ES-I3 (cell line): ENCODE data around the gene AP3S1.
"Not testable (repeated sequence)": the region's sequence is repeated elsewhere in the genome, so short reads cannot be mapped to it uniquely, and the experiment has no call there.

Experiments
- H3K36me3 ChIP-seq: 2 replicates; pipeline ENCODE4 v1.6.1; 2013; ENCODE audit warnings: mild to moderate bottlenecking, low read length, control low read depth, moderate library complexity; ENCODE audit not compliant: insufficient read depth
- H3K4me1 ChIP-seq: 2 replicates; pipeline ENCODE4 v1.6.1; 2013; ENCODE audit warnings: mild to moderate bottlenecking, control low read depth, low read length; ENCODE audit not compliant: insufficient read depth
- H3K9ac ChIP-seq: 2 replicates; pipeline ENCODE4 v1.6.1; 2013; ENCODE audit warnings: low read depth, mild to moderate bottlenecking, low read length, moderate library complexity
- H3K9me3 ChIP-seq: 2 replicates; pipeline ENCODE4 v1.6.1; 2013; ENCODE audit warnings: mild to moderate bottlenecking, low read length, moderate library complexity; ENCODE audit not compliant: control insufficient read depth, insufficient read depth

AP3S1 gene

DNA sequence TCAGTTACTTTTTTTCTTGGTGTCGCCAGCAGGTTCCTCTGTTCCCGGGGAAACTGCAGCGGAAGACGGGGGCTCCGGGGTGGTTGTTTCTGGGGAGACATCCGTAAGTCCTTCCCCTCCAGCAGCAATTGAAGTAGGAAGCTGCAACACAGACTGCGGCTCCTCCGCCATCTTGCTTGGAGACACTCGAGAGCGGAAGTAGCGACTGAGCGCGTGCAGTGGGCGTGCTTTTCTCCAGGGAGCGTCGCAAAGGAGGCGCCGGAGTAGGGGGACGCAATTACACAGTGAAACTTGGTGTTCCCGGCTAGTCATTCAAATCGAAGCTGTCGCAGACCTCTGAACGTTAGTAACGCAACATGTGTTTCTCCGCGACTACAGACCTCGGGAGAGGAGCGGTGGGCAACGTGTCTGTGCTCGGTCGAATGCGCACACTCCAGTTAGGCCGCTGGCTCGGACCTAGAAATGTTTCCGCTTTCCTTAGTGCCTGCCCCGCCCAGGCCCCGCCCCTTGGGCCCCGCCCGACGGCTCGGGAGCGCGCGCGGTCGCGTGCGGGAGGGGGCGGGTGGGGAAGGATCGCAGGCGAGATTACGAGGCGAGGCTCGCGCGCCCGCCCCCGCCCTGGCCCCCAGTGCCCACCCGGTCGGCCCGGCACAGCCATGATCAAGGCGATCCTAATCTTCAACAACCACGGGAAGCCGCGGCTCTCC, at the start of gene AP3S1, which contains the start of gene ATG12:
Gene AP3S1 (plus strand): TSS at position 554 of the 707 bp plus-strand sequence. CDS start 103 bp downstream, at position 657.
Gene ATG12 (minus strand): TSS at position 184 of the 707 bp plus-strand sequence. CDS start 13 bp downstream, at position 171.
- Histone ChIP-seq H3K4me1 (peaks cover 9% of the 10 kb centered on the region), H3K9ac (peak within 1 kb of the TSS; percentile 82), H3K36me3 (peaks cover 6% of the 10 kb centered on the region; the same call in 1 of the 2 replicates), H3K9me3 (no peaks in the 10 kb centered on the region)

DNA sequence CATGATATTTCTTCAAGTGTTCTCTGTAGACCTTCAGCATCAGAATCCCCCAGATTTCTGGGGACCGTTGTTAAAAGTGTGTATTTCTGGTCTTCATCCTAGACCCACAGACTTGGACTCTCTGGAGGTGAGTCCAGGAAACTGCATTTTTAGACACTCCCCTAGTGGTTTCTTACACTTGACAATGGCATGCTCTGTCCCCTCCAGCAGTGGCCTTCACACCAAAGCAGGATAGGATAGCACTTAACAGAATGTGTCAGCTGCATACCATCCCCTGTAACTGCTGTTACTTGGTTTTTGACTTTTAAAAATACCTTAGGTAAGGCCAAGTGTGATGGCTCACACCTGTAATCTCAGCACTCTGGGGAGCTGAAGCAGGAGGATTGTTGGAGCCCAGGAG, 46.0 kb upstream of the AP3S1 start:
- H3K9ac ChIP-seq: no peak overlapping the region
- no peaks in the 10 kb centered on the region for H3K4me1 ChIP-seq
- no peaks in the 10 kb centered on the region for H3K9me3 ChIP-seq
- H3K36me3 ChIP-seq: no peaks in the 10 kb centered on the region

DNA sequence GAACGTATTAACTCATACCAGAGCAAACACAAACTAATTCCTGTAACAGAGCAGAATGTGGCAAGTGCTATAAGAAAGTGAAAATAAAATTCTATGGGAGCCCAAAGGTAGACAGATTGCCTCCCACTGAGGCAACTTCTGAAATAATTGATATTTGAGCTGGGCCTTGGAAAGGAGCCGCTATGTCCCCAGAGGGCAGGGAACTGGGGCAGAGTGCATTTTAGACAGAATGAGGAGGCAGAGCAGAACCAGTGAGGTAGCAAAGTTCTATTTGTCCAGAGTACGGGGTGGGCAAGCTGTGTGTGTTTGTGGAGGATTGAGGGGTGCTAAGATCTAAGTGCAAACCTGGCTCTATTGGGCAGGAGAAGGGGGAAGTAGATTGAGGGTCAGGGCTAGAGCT, 45.1 kb upstream of the AP3S1 start:
- H3K4me1 ChIP-seq: no peaks in the 10 kb centered on the region
- no peak overlapping the region for H3K9ac ChIP-seq
- no peaks in the 10 kb centered on the region for H3K9me3 ChIP-seq
- H3K36me3 ChIP-seq: no peaks in the 10 kb centered on the region

DNA sequence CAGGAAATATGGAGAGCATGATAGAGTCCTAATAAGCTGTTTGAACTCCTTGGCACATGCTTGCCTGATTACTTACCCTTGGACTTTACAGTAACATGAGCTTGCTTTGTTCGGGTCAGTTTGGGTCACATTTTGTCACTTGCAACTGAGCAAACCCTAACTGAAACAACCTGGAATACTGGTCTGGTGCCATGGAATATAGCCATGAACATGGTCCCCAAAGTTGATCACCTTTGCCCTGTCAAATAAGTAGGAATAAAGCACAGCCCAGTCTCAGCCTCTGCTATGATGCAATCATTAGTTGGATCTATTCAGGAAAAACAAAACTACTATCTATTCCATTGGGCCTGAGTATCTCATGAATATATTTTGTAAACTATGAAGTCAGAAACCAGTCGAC, 43.5 kb upstream of the AP3S1 start:
- no peaks in the 10 kb centered on the region for H3K9me3 ChIP-seq
- H3K4me1 ChIP-seq: no peaks in the 10 kb centered on the region
- H3K9ac ChIP-seq: no peak overlapping the region

DNA sequence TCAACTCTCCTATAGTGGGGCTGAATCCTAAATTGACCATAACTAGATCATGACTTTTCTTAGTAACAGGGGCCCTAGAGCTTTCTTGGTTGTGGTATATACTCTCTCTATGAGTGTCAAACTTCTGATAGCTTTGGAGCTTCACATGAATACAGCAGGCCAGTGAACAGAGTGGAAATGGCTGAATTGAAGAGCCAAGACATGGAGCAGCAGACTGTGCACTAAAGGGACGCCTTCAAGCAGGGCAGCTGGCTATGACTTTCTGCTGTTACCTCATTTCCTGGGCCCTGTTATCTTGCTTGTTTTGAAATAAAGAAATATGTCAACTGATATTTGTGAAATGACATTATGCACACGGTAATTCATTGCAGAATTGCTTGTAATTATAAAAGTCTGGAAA, 41.6 kb upstream of the AP3S1 start:
- Histone ChIP-seq H3K9me3 (no peaks in the 10 kb centered on the region), H3K36me3 (no peaks in the 10 kb centered on the region), H3K4me1 (no peaks in the 10 kb centered on the region), H3K9ac (no peak overlapping the region)

More for the DNA sequence above, 43.5 kb upstream of the AP3S1 start:
- no peaks in the 10 kb centered on the region for H3K36me3 ChIP-seq

DNA sequence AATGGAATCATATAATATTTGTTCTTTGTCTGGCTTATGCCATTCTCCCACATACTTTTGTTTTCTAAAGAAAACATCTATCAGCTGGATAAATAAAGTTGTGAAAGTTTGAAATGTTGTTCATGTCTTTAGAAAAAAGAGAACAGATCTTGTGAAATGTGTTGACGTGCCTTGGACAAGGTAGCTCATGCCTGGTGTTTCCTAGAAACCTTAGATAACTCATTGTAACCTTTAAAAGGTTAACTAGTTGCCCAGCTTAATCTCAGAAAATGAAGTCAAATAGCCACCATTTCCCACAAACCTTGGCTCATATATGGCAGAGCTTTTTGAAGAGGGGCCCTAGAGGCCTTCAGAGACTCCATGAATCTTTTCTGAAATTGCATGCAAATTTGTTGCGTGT, 40.6 kb upstream of the AP3S1 start:
- Histone ChIP-seq H3K4me1 (no peaks in the 10 kb centered on the region), H3K9me3 (no peaks in the 10 kb centered on the region), H3K9ac (no peak overlapping the region), H3K36me3 (no peaks in the 10 kb centered on the region)

DNA sequence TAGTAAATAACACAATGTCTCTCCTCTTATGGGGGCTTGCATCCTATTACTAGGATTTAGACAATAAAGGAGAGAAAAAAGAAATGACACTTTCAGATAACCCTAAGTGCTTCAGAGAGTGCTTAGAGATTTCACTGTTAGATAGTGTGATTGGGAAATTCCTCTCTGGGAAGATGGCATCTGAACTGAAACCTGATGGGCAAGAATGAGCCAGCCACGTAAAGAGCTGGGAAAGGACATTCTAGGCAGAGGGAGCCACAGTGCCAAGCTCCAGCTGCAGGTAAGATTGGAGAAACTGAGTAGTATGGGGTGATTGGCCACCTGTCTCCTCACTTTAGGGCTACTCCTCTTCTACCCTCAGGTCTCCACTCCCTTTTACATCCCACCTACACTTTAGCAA, 39.8 kb upstream of the AP3S1 start:
- no peaks in the 10 kb centered on the region; the same call in 1 of the 2 replicates for H3K4me1 ChIP-seq
- H3K36me3 ChIP-seq: no peaks in the 10 kb centered on the region
- H3K9me3 ChIP-seq: no peaks in the 10 kb centered on the region
- H3K9ac ChIP-seq: no peak overlapping the region

DNA sequence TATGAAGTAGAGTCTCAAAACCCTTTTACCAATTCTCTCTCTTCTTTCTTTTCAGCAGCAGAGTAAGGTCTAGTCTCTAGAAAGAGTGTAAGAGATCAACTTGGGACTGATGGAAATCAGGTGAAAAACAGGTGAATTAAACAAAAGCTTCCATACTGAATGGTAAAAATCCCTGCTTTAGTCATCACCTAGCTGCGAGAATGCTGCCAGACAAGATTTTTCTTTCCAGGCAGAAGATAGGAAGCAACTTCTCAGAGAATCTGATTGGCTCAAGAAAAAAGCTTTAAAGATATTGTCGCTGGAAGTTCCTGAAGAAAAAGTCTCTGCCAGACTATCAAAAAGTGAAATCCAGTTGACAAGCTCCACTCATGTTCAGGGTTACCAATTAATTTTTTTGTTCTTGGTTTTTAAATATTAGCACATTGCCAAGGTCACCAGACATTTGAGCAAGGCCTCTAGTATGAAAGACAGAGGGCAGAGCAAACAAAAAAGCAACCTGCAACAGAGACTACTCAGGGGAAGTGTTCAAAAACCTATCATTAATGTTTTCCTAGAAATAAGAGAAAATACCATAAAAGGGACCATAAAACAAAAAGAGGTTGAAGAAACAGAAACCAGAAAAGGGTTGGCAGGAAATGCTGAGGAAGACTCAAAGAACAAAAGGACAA, 34.6 kb upstream of the AP3S1 start:
- Histone ChIP-seq H3K36me3 (no peaks in the 10 kb centered on the region; the same call in 1 of the 2 replicates), H3K9me3 (no peaks in the 10 kb centered on the region), H3K9ac (no peak overlapping the region), H3K4me1 (no peaks in the 10 kb centered on the region; the same call in 1 of the 2 replicates)

DNA sequence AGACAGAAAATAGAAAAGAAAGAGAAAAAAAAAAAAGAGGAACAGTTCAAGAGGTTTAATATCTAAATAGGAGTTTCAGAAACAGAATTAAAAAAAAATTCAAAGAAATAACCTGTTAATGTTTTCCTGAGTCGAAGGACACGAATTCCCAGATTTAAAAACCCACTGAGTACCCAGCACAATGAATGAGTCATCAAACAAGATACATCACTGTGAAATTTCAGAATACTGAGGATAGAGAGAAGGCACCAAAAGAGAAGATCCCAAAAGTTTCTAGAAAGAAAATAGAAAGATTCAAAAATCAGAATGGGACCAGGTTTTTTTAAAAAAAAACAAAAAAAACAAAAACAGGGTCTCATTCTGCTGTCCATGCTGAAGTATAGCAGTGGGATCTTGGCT, 34.1 kb upstream of the AP3S1 start:
- Histone ChIP-seq H3K36me3 (no peaks in the 10 kb centered on the region; the same call in 1 of the 2 replicates), H3K9ac (no peak overlapping the region), H3K4me1 (no peaks in the 10 kb centered on the region; the same call in 1 of the 2 replicates), H3K9me3 (no peaks in the 10 kb centered on the region)

DNA sequence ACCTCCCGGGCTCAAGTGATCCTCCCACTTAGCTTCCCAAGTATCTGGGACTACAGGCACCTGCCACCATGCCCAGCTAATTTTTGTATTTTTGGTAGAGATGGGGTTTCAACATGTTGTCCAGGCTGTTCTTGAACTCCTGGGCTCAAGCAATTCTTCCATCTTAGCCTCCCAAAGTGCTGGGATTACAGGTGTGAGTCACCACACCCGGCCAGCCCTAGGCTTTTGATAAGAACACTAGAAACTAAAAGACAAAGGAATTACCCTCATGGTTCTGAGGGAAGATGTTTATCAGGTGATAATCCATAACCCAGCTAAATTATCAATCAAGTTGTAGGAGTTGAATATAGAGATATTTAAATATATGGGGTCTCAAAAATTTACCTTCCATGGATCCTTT, 33.7 kb upstream of the AP3S1 start:
- H3K9me3 ChIP-seq, H3K36me3 ChIP-seq, H3K9ac ChIP-seq, H3K4me1 ChIP-seq: not testable (repeated sequence)

DNA sequence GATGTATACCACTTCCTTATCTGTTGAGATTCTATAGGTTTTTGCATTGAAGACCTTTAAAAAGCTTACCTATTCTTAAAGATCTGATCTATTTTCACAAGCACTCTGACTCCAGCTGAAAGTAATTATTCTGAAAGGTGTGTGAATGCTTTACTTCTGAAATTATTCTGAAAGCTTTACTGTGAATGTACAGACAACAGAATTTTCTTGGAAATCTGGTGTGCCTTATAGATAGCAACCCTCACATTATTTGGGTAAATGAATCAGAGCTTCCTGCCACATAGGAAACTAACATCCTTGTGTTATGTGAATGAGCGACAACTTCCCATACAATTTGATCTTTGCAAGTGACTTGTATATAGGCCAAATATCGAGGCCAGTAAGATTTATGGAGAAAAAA, 31.8 kb upstream of the AP3S1 start:
- H3K9ac ChIP-seq: no peak overlapping the region
- no peaks in the 10 kb centered on the region; the same call in 1 of the 2 replicates for H3K36me3 ChIP-seq
- H3K9me3 ChIP-seq: no peaks in the 10 kb centered on the region
- H3K4me1 ChIP-seq: no peaks in the 10 kb centered on the region; the same call in 1 of the 2 replicates

DNA sequence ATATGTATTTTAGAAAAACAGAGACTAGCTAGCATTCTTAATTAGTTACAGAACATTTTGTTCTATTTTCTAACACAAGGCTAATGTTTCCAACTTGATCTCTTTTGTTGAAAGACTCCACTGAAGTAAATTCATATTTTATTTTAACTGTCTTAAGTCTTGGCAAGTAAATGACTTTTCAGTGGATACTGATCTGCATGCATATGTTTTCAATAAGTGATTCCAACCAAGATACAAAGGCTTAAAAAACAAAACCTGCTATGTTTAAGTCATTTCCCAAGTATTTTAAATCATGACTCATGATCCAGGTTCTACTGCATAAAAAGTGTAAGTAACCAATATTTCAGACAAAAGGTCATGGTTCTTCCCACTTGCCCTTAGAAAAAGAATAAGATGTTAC, 31.0 kb upstream of the AP3S1 start:
- Histone ChIP-seq H3K9ac (no peak overlapping the region), H3K4me1 (no peaks in the 10 kb centered on the region; the same call in 1 of the 2 replicates), H3K9me3 (no peaks in the 10 kb centered on the region), H3K36me3 (no peaks in the 10 kb centered on the region; the same call in 1 of the 2 replicates)

DNA sequence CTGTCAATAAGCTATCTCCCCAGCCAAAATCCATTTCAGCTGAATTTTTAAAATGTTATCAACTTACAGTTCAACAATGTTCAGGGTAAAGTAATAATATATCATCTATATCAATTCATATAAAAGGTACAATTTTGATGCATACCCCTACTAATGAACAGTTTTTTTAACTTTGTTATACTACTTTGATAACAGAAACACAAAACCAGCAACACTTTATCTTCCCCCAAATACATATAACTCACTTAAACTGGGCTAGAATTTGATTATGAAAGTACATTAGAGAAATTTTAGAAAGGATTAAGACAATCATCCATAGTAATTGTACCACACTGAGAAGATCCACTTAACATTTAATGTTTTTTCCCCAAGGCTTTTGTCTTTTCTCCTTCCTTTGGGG, 30.3 kb upstream of the AP3S1 start:
- no peak overlapping the region for H3K9ac ChIP-seq
- H3K9me3 ChIP-seq: no peaks in the 10 kb centered on the region
- no peaks in the 10 kb centered on the region; the same call in 1 of the 2 replicates for H3K36me3 ChIP-seq
- no peaks in the 10 kb centered on the region; the same call in 1 of the 2 replicates for H3K4me1 ChIP-seq

DNA sequence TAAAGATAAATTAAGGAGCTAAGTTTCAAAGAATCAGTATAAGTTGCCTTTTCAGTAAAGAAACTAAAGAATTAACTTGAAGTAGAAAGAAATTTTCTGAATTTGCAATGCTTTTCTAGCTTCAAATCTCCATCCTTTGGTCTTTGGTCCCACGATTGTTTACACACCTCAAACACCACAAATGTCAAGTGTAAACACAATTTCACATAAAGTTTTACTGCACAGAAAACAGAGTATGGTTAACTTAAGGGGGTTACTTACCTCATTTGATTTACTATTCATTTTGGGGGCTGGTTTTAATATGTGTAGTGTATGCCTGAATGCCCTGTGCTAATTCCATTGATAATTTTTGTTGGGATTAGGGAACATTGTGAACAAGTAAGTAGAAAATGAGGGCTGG, 29.4 kb upstream of the AP3S1 start:
- Histone ChIP-seq H3K36me3 (no peaks in the 10 kb centered on the region; the same call in 1 of the 2 replicates), H3K9ac (no peak overlapping the region), H3K4me1 (no peaks in the 10 kb centered on the region; the same call in 1 of the 2 replicates), H3K9me3 (no peaks in the 10 kb centered on the region)

DNA sequence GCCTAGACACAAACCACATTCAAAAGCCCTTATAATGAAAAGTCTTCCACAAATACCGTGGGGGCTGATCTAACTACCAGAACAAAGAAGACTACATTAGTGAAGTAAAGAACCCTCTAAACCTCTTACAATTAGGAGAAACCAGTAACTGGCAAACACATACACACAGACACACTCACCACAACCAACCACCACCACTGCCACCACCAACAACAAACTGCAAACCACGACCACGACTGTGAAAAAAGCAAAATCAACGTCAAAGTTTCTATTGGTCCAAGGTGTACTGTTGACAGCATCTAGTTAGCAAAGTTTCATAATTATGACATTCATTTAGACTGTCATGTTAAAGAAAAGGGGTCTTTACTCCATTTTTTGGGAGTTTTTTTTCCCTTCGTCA, 28.0 kb upstream of the AP3S1 start:
- Histone ChIP-seq H3K4me1 (no peaks in the 10 kb centered on the region), H3K36me3 (no peaks in the 10 kb centered on the region; the same call in 1 of the 2 replicates), H3K9me3 (no peaks in the 10 kb centered on the region), H3K9ac (no peak overlapping the region)
